IMR-90 (cell line): ENCODE measurements around the gene RMDN3. TPM values are rescaled to one million over a fixed set of nuclear protein-coding genes. Genes with fewer than 3 reads are reported as not detected.

ENCODE experiments used
- ATAC-seq: fragments of 200-7000 bp; cut with Tn5 transposase; 2 replicates; pipeline ENCODE4 v1.9.1; 2020; ENCODE audit warnings: low read depth, mild to moderate bottlenecking, moderate library complexity
- BruUV-seq: library from RNA; stranded (reverse); fragments of 400-500 nt; replicated peaks from 2 replicates; lab custom pipeline; 2021; lab: Mats Ljungman, UMichigan
- CTCF ChIA-PET: fragments of 300-600 bp; formaldehyde crosslinking; extraction: SDS; loops from one replicate; lab custom pipeline; 2021; ENCODE audit warnings: antibody characterized with exemption; lab: Yijun Ruan, JAX
- POLR2A ChIA-PET: fragments of 300-600 bp; sonication (Branson Sonifier 250); formaldehyde crosslinking; loops from one replicate; lab custom pipeline; 2022; ENCODE audit warnings: antibody characterized with exemption; ENCODE audit not compliant: unreplicated experiment; lab: Charles Lee
- DNase-seq: peaks from one replicate; pipeline ENCODE4 v3.0.0; 2013
- H2AFZ ChIP-seq: replicated peaks from 2 replicates; pipeline ENCODE3; 2013; ENCODE audit warnings: low read length, mild to moderate bottlenecking; ENCODE audit not compliant: poor library complexity
- H2AK5ac ChIP-seq: 2 replicates; pipeline ENCODE4 v1.6.1; 2013; ENCODE audit warnings: low read depth, low read length, inconsistent platforms
- H2AK9ac ChIP-seq: replicated peaks from 2 replicates; pipeline ENCODE3; 2013; ENCODE audit warnings: mild to moderate bottlenecking, low read depth, low read length, moderate library complexity; ENCODE audit not compliant: poor library complexity
- H2BK120ac ChIP-seq: 2 replicates; pipeline ENCODE4 v1.6.1; 2013; ENCODE audit warnings: low read depth, low read length, inconsistent platforms
- H2BK15ac ChIP-seq: 3 replicates; pipeline ENCODE4 v1.6.1; 2013; ENCODE audit warnings: low read depth, low read length, inconsistent platforms
- H2BK20ac ChIP-seq: 2 replicates; pipeline ENCODE4 v1.6.1; 2013; ENCODE audit warnings: low read depth, mild to moderate bottlenecking, inconsistent platforms, low read length, moderate library complexity
- H2BK5ac ChIP-seq: 2 replicates; pipeline ENCODE4 v1.6.1; 2013; ENCODE audit warnings: mild to moderate bottlenecking, low read depth, low read length, inconsistent platforms; ENCODE audit not compliant: poor library complexity, severe bottlenecking
- H3K14ac ChIP-seq: replicated peaks from 2 replicates; pipeline ENCODE4 v1.6.1; 2013; ENCODE audit warnings: low read depth, low read length, inconsistent platforms
- H3K18ac ChIP-seq: 2 replicates; pipeline ENCODE4 v1.6.1; 2013; ENCODE audit warnings: low read depth, low read length, control low read depth
- H3K23ac ChIP-seq: 2 replicates; pipeline ENCODE4 v1.6.1; 2013; ENCODE audit warnings: low read depth, low read length, inconsistent platforms
- H3K27ac ChIP-seq: 2 replicates; pipeline ENCODE4 v1.5.1; 2013; ENCODE audit warnings: mild to moderate bottlenecking, control low read depth, low read length; ENCODE audit not compliant: insufficient read depth
- H3K27me3 ChIP-seq: 2 replicates; pipeline ENCODE4 v1.6.1; 2013; ENCODE audit warnings: low read length; ENCODE audit not compliant: control insufficient read depth, insufficient read depth
- H3K36me3 ChIP-seq: 2 replicates; pipeline ENCODE4 v1.6.1; 2013; ENCODE audit warnings: low read length, mixed read lengths; ENCODE audit not compliant: control insufficient read depth, insufficient read depth
- H3K4ac ChIP-seq: 2 replicates; pipeline ENCODE4 v1.6.1; 2013; ENCODE audit warnings: low read depth, low read length, inconsistent platforms
- H3K4me1 ChIP-seq: 2 replicates; pipeline ENCODE4 v1.6.1; 2013; ENCODE audit warnings: low read length, mixed read lengths; ENCODE audit not compliant: control insufficient read depth, insufficient read depth
- H3K4me2 ChIP-seq: 2 replicates; pipeline ENCODE4 v1.6.1; 2013; ENCODE audit warnings: low read depth, mild to moderate bottlenecking, control low read depth, low read length, moderate library complexity
- H3K4me3 ChIP-seq: 2 replicates; pipeline ENCODE4 v1.5.1; 2013; ENCODE audit warnings: low read depth, mild to moderate bottlenecking, control low read depth, low read length, moderate library complexity; ENCODE audit not compliant: insufficient read depth
- H3K56ac ChIP-seq: 2 replicates; pipeline ENCODE4 v1.6.1; 2013; ENCODE audit warnings: low read length, inconsistent platforms; ENCODE audit not compliant: insufficient read depth; ENCODE audit errors: extremely low read depth
- H3K79me1 ChIP-seq, 2 experiments: 2 replicates each; pipeline ENCODE4 v1.6.1; 2013; ENCODE audit warnings: low read length in 2 of 2, inconsistent platforms in 1 of 2, low read depth in 1 of 2
- H3K9ac ChIP-seq: 2 replicates; pipeline ENCODE4 v1.6.1; 2013; ENCODE audit warnings: low read depth, low read length, control low read depth
- H3K9me1 ChIP-seq: 2 replicates; pipeline ENCODE4 v1.6.1; 2013; ENCODE audit warnings: low read length, inconsistent platforms; ENCODE audit not compliant: insufficient read depth
- H3K9me3 ChIP-seq: 2 replicates; pipeline ENCODE4 v1.6.1; 2013; ENCODE audit warnings: low read length; ENCODE audit not compliant: control insufficient read depth, insufficient read depth
- H4K20me1 ChIP-seq: 2 replicates; pipeline ENCODE4 v1.6.1; 2013; ENCODE audit warnings: low read length, inconsistent platforms; ENCODE audit not compliant: insufficient read depth
- H4K5ac ChIP-seq: 2 replicates; pipeline ENCODE4 v1.6.1; 2013; ENCODE audit warnings: mild to moderate bottlenecking, low read depth, low read length, control low read depth
- H4K8ac ChIP-seq, 2 experiments: 2 replicates each; pipeline ENCODE4 v1.6.1; 2013; ENCODE audit warnings: low read depth in 2 of 2, low read length in 2 of 2, control low read depth in 1 of 2, inconsistent platforms in 1 of 2
- H4K91ac ChIP-seq: 2 replicates; pipeline ENCODE4 v1.6.1; 2013; ENCODE audit warnings: low read depth, low read length, inconsistent platforms; ENCODE audit not compliant: insufficient read depth
- ELK1 ChIP-seq: fragments of 150-350 bp; IDR thresholded peaks from 2 replicates; pipeline ENCODE4 v1.6.1; 2016; ENCODE audit warnings: low read depth, mild to moderate bottlenecking, low read length, moderate library complexity, borderline replicate concordance
- FOS ChIP-seq: fragments of 150-350 bp; IDR thresholded peaks from 2 replicates; pipeline ENCODE4 v1.6.1; 2016; ENCODE audit warnings: low read depth, low read length
- POLR2A ChIP-seq: IDR thresholded peaks from 2 replicates; pipeline ENCODE4 v1.6.1; 2012; ENCODE audit warnings: mild to moderate bottlenecking, low read depth, low read length
- RFX5 ChIP-seq: IDR thresholded peaks from 2 replicates; pipeline ENCODE4 v1.8.0; 2012; ENCODE audit warnings: low read depth, mild to moderate bottlenecking, low read length, moderate library complexity
- SMC3 ChIP-seq: fragments of 150-350 bp; IDR thresholded peaks from 2 replicates; pipeline ENCODE4 v1.6.1; 2016; ENCODE audit warnings: low read depth, mild to moderate bottlenecking, antibody characterized with exemption, low read length, moderate library complexity
- WGBS, 2 experiments: methylation state at CpG; one replicate each; pipeline versions ENCODE4 v1.1.5 to v1.1.7; 2013; ENCODE audit warnings: missing lambda C conversion rate in 2 of 2; ENCODE audit not compliant: insufficient read length in 1 of 2; ENCODE audit errors: extremely low coverage in 2 of 2; 5-methylcytosine and 5-hydroxymethylcytosine counted together
- dilution Hi-C: fragments of 300-500 bp; cut with HindIII; formaldehyde crosslinking; loops from one replicate; pipeline ENCODE4 v1.14.3; 2018; ENCODE audit warnings: low sequenced_read_pairs; ENCODE audit not compliant: unreplicated experiment
- in situ Hi-C: fragments of 300-500 bp; cut with MboI; formaldehyde crosslinking; loops from 3 replicates; pipeline ENCODE4 v1.14.3; 2019; ENCODE audit warnings: low sequenced_read_pairs, inconsistent platforms, mixed read lengths
- intact Hi-C: fragments of 100-400 bp; cut with micrococcal nuclease; formaldehyde crosslinking; loops from 2 replicates; pipeline ENCODE4 v1.10.0; 2022
- polyA plus RNA-seq, 3 experiments: library from polyadenylated mRNA; depleted of rRNA; stranded (reverse); fragments of >200 nt; gene quantifications; 2 replicates each; pipeline ENCODE4 v1.2.3, GENCODE V29; 2012; ENCODE audit warnings: low replicate concordance in 1 of 3
- total RNA-seq: library from RNA; depleted of rRNA; stranded (reverse); fragments of >200 nt; gene quantifications from 2 replicates; pipeline ENCODE4 v1.2.3, GENCODE V29; 2012

The RMDN3 gene
- total and polyA plus RNA-seq, 2 of the 4 experiments (the other 2 are of a cell fraction) = 14.7 to 25.7 TPM

GRCh38 chr15:40750885-40751284 lies 4.2 kb downstream of the RMDN3 start:
- H2AK9ac ChIP-seq = peak overlapping the region; percentile 76
- H2BK15ac ChIP-seq = no peak overlapping the region
- H3K79me1 ChIP-seq = peaks cover 6 to 41% of the 10 kb centered on the region in 2 experiments; a peak in 3 of 4 replicates
- H3K9ac ChIP-seq = no peak overlapping the region
- H2AFZ ChIP-seq = no peak overlapping the region
- H4K8ac ChIP-seq = no peak overlapping the region
- H4K20me1 ChIP-seq = no peaks in the 10 kb centered on the region
- no peak overlapping the region for H2BK5ac ChIP-seq
- no peak overlapping the region for H3K23ac ChIP-seq
- H4K5ac ChIP-seq = no peak overlapping the region
- H4K91ac ChIP-seq = no peak overlapping the region
- no peak for ATAC-seq
- no CpG with 5 or more reads among the region's 4 CpGs for WGBS, 2 experiments
- H3K9me1 ChIP-seq = no peaks in the 10 kb centered on the region
- H3K27ac ChIP-seq = no peak overlapping the region
- in situ Hi-C loops = no loop called here
- DNase-seq = no peak
- ChIA-PET POLR2A (no interaction called here), CTCF (interaction anchor here (1.6 kb wide), 1 partner anchor 143 kb away, joined by 3 read pairs; the partner anchor contains the start of gene VPS18)
- intact Hi-C loops = no loop called here
- H3K4me3 ChIP-seq = no peak overlapping the region
- H3K27me3 ChIP-seq = no peaks in the 10 kb centered on the region
- H3K9me3 ChIP-seq = no peaks in the 10 kb centered on the region
- no peak overlapping the region for H2AK5ac ChIP-seq
- peaks cover 1% of the 10 kb centered on the region; the same call in 1 of the 2 replicates for H3K4me1 ChIP-seq
- TF ChIP-seq POLR2A = no peak
- TF ChIP-seq SMC3 = no peak
- TF ChIP-seq RFX5 = no peak
- TF ChIP-seq FOS = no peak
- TF ChIP-seq ELK1 = no peak
- H3K18ac ChIP-seq = no peak overlapping the region
- no peak overlapping the region for H3K4me2 ChIP-seq
- no TSS peak for BruUV-seq
- H3K36me3 ChIP-seq = peaks cover 25% of the 10 kb centered on the region
- H3K56ac ChIP-seq = no peak overlapping the region
- no peak overlapping the region for H2BK120ac ChIP-seq
- no peak overlapping the region for H3K4ac ChIP-seq
- H3K14ac ChIP-seq = no peak overlapping the region
- dilution Hi-C loops = no loop called here
- no peak overlapping the region for H2BK20ac ChIP-seq
